ENCODE results near the gene MIPOL1. TPM values are rescaled to one million over a fixed set of nuclear protein-coding genes. Genes with fewer than 3 reads are reported as not detected.

MIPOL1 gene
- total and polyA plus RNA-seq, 2 experiments from 2014 or later, result 16.6 to 24.8 TPM

GRCh38 chr14:37196604-37197420 is 925 bp upstream of the MIPOL1 start:
- H3K27ac ChIP-seq (ENCODE audit: low read depth), result peak overlapping the region; percentile 23; the same call in 1 of the 2 replicates
- peak overlapping the region; percentile 100 for H2AFZ ChIP-seq
- 0 out of 2 replicates have a peak, but pooled peaks cover 4% of the 10 kb centered on the region for H3K27me3 ChIP-seq (ENCODE audit: insufficient read depth)
- no peaks in the 10 kb centered on the region for H3K36me3 Mint-ChIP-seq (ENCODE audit: low read depth)
- peaks cover 25% of the 10 kb centered on the region for H3K4me1 ChIP-seq (ENCODE audit: insufficient read depth)
- 0 out of 2 replicates have a peak, but pooled peaks cover 2% of the 10 kb centered on the region for H3K9me2 ChIP-seq (ENCODE audit: insufficient read depth)
- DNase-seq (ENCODE audit: low spot score), result no peak
- no peaks in the 10 kb centered on the region for H3F3A ChIP-seq (replicated peaks; ENCODE audit: low read depth)
- peak overlapping the region; percentile 83 for H3K4me3 Mint-ChIP-seq
- peaks cover 8% of the 10 kb centered on the region; the same call in 1 of the 2 replicates for H4K20me1 ChIP-seq (replicated peaks; ENCODE audit: insufficient read depth)
- no peaks in the 10 kb centered on the region for H3K9me3 Mint-ChIP-seq
- H3K79me2 ChIP-seq (replicated peaks; ENCODE audit: insufficient read depth), result peaks cover 30% of the 10 kb centered on the region
- peaks cover 7% of the 10 kb centered on the region for H3K27me3 Mint-ChIP-seq (ENCODE audit: insufficient read depth, low read depth, poor library complexity)
- H3K4me1 Mint-ChIP-seq, result peaks cover 13% of the 10 kb centered on the region; the same call in 2 of the 3 replicates
- H3K27ac Mint-ChIP-seq, result peak overlapping the region; percentile 93; the same call in 1 of the 2 replicates
- H3K36me3 ChIP-seq (ENCODE audit: insufficient read depth), result no peaks in the 10 kb centered on the region
- H3K4me3 ChIP-seq, result peak overlapping the region; percentile 95
- TF ChIP-seq POLR2AphosphoS5 (IDR thresholded peaks at IDR 0.05; ENCODE audit: low read depth) (no peak), EZH2 (IDR thresholded peaks at IDR 0.05; ENCODE audit: low read depth, unreplicated experiment) (no peak)
- TF ChIP-seq, protein P1, sequence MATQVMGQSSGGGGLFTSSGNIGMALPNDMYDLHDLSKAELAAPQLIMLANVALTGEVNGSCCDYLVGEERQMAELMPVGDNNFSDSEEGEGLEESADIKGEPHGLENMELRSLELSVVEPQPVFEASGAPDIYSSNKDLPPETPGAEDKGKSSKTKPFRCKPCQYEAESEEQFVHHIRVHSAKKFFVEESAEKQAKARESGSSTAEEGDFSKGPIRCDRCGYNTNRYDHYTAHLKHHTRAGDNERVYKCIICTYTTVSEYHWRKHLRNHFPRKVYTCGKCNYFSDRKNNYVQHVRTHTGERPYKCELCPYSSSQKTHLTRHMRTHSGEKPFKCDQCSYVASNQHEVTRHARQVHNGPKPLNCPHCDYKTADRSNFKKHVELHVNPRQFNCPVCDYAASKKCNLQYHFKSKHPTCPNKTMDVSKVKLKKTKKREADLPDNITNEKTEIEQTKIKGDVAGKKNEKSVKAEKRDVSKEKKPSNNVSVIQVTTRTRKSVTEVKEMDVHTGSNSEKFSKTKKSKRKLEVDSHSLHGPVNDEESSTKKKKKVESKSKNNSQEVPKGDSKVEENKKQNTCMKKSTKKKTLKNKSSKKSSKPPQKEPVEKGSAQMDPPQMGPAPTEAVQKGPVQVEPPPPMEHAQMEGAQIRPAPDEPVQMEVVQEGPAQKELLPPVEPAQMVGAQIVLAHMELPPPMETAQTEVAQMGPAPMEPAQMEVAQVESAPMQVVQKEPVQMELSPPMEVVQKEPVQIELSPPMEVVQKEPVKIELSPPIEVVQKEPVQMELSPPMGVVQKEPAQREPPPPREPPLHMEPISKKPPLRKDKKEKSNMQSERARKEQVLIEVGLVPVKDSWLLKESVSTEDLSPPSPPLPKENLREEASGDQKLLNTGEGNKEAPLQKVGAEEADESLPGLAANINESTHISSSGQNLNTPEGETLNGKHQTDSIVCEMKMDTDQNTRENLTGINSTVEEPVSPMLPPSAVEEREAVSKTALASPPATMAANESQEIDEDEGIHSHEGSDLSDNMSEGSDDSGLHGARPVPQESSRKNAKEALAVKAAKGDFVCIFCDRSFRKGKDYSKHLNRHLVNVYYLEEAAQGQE (IDR thresholded peaks at IDR 0.05; ENCODE audit: unreplicated experiment), result no peak
- ATAC-seq, result no peak
- peak overlapping the region; percentile 94 for H3K4me2 ChIP-seq

- ATAC-seq (no peak), DNase-seq (ENCODE audit: low spot score) (no peak)
- Mint-ChIP-seq H3K27ac (peak overlapping the region; percentile 53; the same call in 1 of the 2 replicates), H3K9me3 (no peaks in the 10 kb centered on the region), H3K36me3 (ENCODE audit: low read depth) (no peaks in the 10 kb centered on the region), H3K4me1 (peaks cover 19% of the 10 kb centered on the region; the same call in 2 of the 3 replicates), H3K27me3 (ENCODE audit: insufficient read depth, low read depth, poor library complexity) (peaks cover 8% of the 10 kb centered on the region), H3K4me3 (peak overlapping the region; percentile 83)
- H3K4me3 ChIP-seq, result peak overlapping the region; percentile 95
- 0 out of 2 replicates have a peak, but pooled peaks cover 4% of the 10 kb centered on the region for H3K27me3 ChIP-seq (ENCODE audit: insufficient read depth)
- peaks cover 44% of the 10 kb centered on the region for H3K79me2 ChIP-seq (replicated peaks; ENCODE audit: insufficient read depth)
- no peaks in the 10 kb centered on the region for H3K36me3 ChIP-seq (ENCODE audit: insufficient read depth)
- H3K4me1 ChIP-seq (ENCODE audit: insufficient read depth), result peaks cover 35% of the 10 kb centered on the region
- H3K9me2 ChIP-seq (ENCODE audit: insufficient read depth), result 0 out of 2 replicates have a peak, but pooled peaks cover 2% of the 10 kb centered on the region
- H2AFZ ChIP-seq, result peak overlapping the region; percentile 100
- peaks cover 11% of the 10 kb centered on the region; the same call in 1 of the 2 replicates for H4K20me1 ChIP-seq (replicated peaks; ENCODE audit: insufficient read depth)
- H3F3A ChIP-seq (replicated peaks; ENCODE audit: low read depth), result no peaks in the 10 kb centered on the region
- H3K27ac ChIP-seq (ENCODE audit: low read depth), result no peak overlapping the region
- H3K4me2 ChIP-seq, result peak overlapping the region; percentile 94
- TF ChIP-seq, protein P1 (IDR thresholded peaks at IDR 0.05; ENCODE audit: unreplicated experiment), result no peak
- TF ChIP-seq JUNB (IDR thresholded peaks at IDR 0.05; ENCODE audit: unreplicated experiment), result no peak
- TF ChIP-seq NANOG (IDR thresholded peaks at IDR 0.05; ENCODE audit: borderline replicate concordance), result no peak
- TF ChIP-seq ZNF462 (CRISPR knock-in tag; IDR thresholded peaks at IDR 0.05), result no peak
- no peak for TF ChIP-seq POLR2AphosphoS5 (IDR thresholded peaks at IDR 0.05; ENCODE audit: low read depth)
Measured at GRCh38 chr14:37198273-37198598, 499 bp downstream of the MIPOL1 start.

Measured in GM23338 (cell line).